Measurements from ENCODE around the gene VWA7.

The VWA7 gene

GRCh38 chr6:31729515-31729978 is 47.6 kb downstream of the VWA7 start:
- TF ChIP-seq FOXP2 (optimal IDR thresholded peaks at IDR 0.05; ENCODE audit: borderline replicate concordance, extremely low read depth, extremely low read length, insufficient read depth) = no peak
- TF ChIP-seq TAF1 (IDR thresholded peaks at IDR 0.05; ENCODE audit: borderline replicate concordance, insufficient read depth, low read length) = no peak
- no peak for TF ChIP-seq SIN3A (IDR thresholded peaks at IDR 0.05; ENCODE audit: borderline replicate concordance, insufficient read depth, low read length)

- no peak for TF ChIP-seq REST (IDR thresholded peaks at IDR 0.05; ENCODE audit: insufficient read depth in 1 of 2, low read depth in 2 of 2, low read length in 2 of 2)
- no peak for TF ChIP-seq POLR2AphosphoS5 (IDR thresholded peaks at IDR 0.05; ENCODE audit: low read depth, low read length)
- no peak for TF ChIP-seq FOXP2 (optimal IDR thresholded peaks at IDR 0.05; ENCODE audit: borderline replicate concordance, extremely low read depth, extremely low read length, insufficient read depth)
- no peak for TF ChIP-seq SIN3A (IDR thresholded peaks at IDR 0.05; ENCODE audit: borderline replicate concordance, insufficient read depth, low read length)
Measured at GRCh38 chr6:31728767-31729514, 48.2 kb downstream of the VWA7 start, which contains the start of gene DDAH2. DDAH2 (minus strand) TSS chr6:31729299; CDS start chr6:31729161, 138 bp downstream.

- TF ChIP-seq SIN3A (IDR thresholded peaks at IDR 0.05; ENCODE audit: borderline replicate concordance, insufficient read depth, low read length) = no peak
- TF ChIP-seq REST (IDR thresholded peaks at IDR 0.05; ENCODE audit: insufficient read depth in 1 of 2, low read depth in 2 of 2, low read length in 2 of 2) = no peak
- TF ChIP-seq FOXP2 (optimal IDR thresholded peaks at IDR 0.05; ENCODE audit: borderline replicate concordance, extremely low read depth, extremely low read length, insufficient read depth) = no peak
- TF ChIP-seq POLR2AphosphoS5 (IDR thresholded peaks at IDR 0.05; ENCODE audit: low read depth, low read length) = no peak
- TF ChIP-seq TAF1 (IDR thresholded peaks at IDR 0.05; ENCODE audit: borderline replicate concordance, insufficient read depth, low read length) = no peak
Measured at GRCh38 chr6:31727717-31728671, 49.1 kb downstream of the VWA7 start.

- TF ChIP-seq TAF1 (IDR thresholded peaks at IDR 0.05; ENCODE audit: borderline replicate concordance, insufficient read depth, low read length) (no peak), REST (IDR thresholded peaks at IDR 0.05; ENCODE audit: insufficient read depth in 1 of 2, low read depth in 2 of 2, low read length in 2 of 2) (no peak), FOXP2 (optimal IDR thresholded peaks at IDR 0.05; ENCODE audit: borderline replicate concordance, extremely low read depth, extremely low read length, insufficient read depth) (no peak), SIN3A (IDR thresholded peaks at IDR 0.05; ENCODE audit: borderline replicate concordance, insufficient read depth, low read length) (no peak), POLR2AphosphoS5 (IDR thresholded peaks at IDR 0.05; ENCODE audit: low read depth, low read length) (no peak)
Measured at GRCh38 chr6:31727034-31727716, 50.0 kb downstream of the VWA7 start.

All from PFSK-1 (cell line).